Measurements from ENCODE around the gene EXOC6.
A peak's percentile ranks its signal among the peaks of the same experiment; 100 is the strongest.

The EXOC6 gene

GRCh38 chr10:92837456-92837855 lies 10.9 kb upstream of the EXOC6 start:
- H3K36me3 ChIP-seq (ENCODE audit: insufficient read depth, low read depth, low read length): no peaks in the 10 kb centered on the region
- H3K4me1 ChIP-seq (ENCODE audit: insufficient read depth, low read length): peaks cover 11% of the 10 kb centered on the region
- H3K27ac ChIP-seq (ENCODE audit: low read length): no peak overlapping the region
- no peaks in the 10 kb centered on the region for H3K27me3 ChIP-seq (ENCODE audit: insufficient read depth, low read length)
- H3K9ac ChIP-seq (ENCODE audit: low read depth, low read length): no peak overlapping the region
- H3K4me3 ChIP-seq (ENCODE audit: low read length): no peak overlapping the region
- no peaks in the 10 kb centered on the region for H3K9me3 ChIP-seq (ENCODE audit: insufficient read depth, low read depth, low read length)

- no peaks in the 10 kb centered on the region for H3K27me3 ChIP-seq (ENCODE audit: insufficient read depth, low read length)
- H3K4me1 ChIP-seq (ENCODE audit: insufficient read depth, low read length): peaks cover 11% of the 10 kb centered on the region
- no peak overlapping the region for H3K27ac ChIP-seq (ENCODE audit: low read length)
These were observed 8.9 kb upstream of the EXOC6 start for GRCh38 chr10:92839191-92840085.

GRCh38 chr10:92844746-92845145 lies 3.6 kb upstream of the EXOC6 start:
- no peak overlapping the region for H3K4me3 ChIP-seq (ENCODE audit: low read length)
- no peak overlapping the region for H3K27ac ChIP-seq (ENCODE audit: low read length)
- H3K27me3 ChIP-seq (ENCODE audit: insufficient read depth, low read length): peaks cover 26% of the 10 kb centered on the region
- H3K4me1 ChIP-seq (ENCODE audit: insufficient read depth, low read length): no peaks in the 10 kb centered on the region
- H3K36me3 ChIP-seq (ENCODE audit: insufficient read depth, low read depth, low read length): no peaks in the 10 kb centered on the region
- H3K9ac ChIP-seq (ENCODE audit: low read depth, low read length): no peak overlapping the region
- no peaks in the 10 kb centered on the region for H3K9me3 ChIP-seq (ENCODE audit: insufficient read depth, low read depth, low read length)

More at GRCh38 chr10:92839191-92840085, 8.9 kb upstream of the EXOC6 start:
- no peak overlapping the region for H3K4me3 ChIP-seq (ENCODE audit: low read length)
- H3K36me3 ChIP-seq (ENCODE audit: insufficient read depth, low read depth, low read length): no peaks in the 10 kb centered on the region
- H3K9ac ChIP-seq (ENCODE audit: low read depth, low read length): no peak overlapping the region
- H3K9me3 ChIP-seq (ENCODE audit: insufficient read depth, low read depth, low read length): no peaks in the 10 kb centered on the region

- Histone ChIP-seq H3K4me3 (ENCODE audit: low read length) (no peak overlapping the region), H3K27ac (ENCODE audit: low read length) (no peak overlapping the region), H3K27me3 (ENCODE audit: insufficient read depth, low read length) (peaks cover 37% of the 10 kb centered on the region), H3K9ac (ENCODE audit: low read depth, low read length) (no peak overlapping the region), H3K4me1 (ENCODE audit: insufficient read depth, low read length) (no peaks in the 10 kb centered on the region), H3K9me3 (ENCODE audit: insufficient read depth, low read depth, low read length) (no peaks in the 10 kb centered on the region), H3K36me3 (ENCODE audit: insufficient read depth, low read depth, low read length) (no peaks in the 10 kb centered on the region)
These were observed 2.4 kb upstream of the EXOC6 start for GRCh38 chr10:92845921-92846320.

- no peaks in the 10 kb centered on the region for H3K36me3 ChIP-seq (ENCODE audit: insufficient read depth, low read depth, low read length)
- H3K27ac ChIP-seq (ENCODE audit: low read length): no peak overlapping the region
- no peak overlapping the region for H3K9ac ChIP-seq (ENCODE audit: low read depth, low read length)
- no peaks in the 10 kb centered on the region for H3K4me1 ChIP-seq (ENCODE audit: insufficient read depth, low read length)
- peaks cover 39% of the 10 kb centered on the region for H3K27me3 ChIP-seq (ENCODE audit: insufficient read depth, low read length)
- H3K4me3 ChIP-seq (ENCODE audit: low read length): no peak overlapping the region
- no peaks in the 10 kb centered on the region for H3K9me3 ChIP-seq (ENCODE audit: insufficient read depth, low read depth, low read length)
These were observed 2.0 kb upstream of the EXOC6 start for GRCh38 chr10:92846344-92846743.

- Histone ChIP-seq H3K27me3 (ENCODE audit: insufficient read depth, low read length) (peaks cover 39% of the 10 kb centered on the region), H3K36me3 (ENCODE audit: insufficient read depth, low read depth, low read length) (no peaks in the 10 kb centered on the region), H3K27ac (ENCODE audit: low read length) (no peak overlapping the region), H3K4me1 (ENCODE audit: insufficient read depth, low read length) (no peaks in the 10 kb centered on the region), H3K9ac (ENCODE audit: low read depth, low read length) (no peak overlapping the region), H3K4me3 (ENCODE audit: low read length) (no peak overlapping the region), H3K9me3 (ENCODE audit: insufficient read depth, low read depth, low read length) (no peaks in the 10 kb centered on the region)
These were observed 1.5 kb upstream of the EXOC6 start for GRCh38 chr10:92846854-92847201.

DNA sequence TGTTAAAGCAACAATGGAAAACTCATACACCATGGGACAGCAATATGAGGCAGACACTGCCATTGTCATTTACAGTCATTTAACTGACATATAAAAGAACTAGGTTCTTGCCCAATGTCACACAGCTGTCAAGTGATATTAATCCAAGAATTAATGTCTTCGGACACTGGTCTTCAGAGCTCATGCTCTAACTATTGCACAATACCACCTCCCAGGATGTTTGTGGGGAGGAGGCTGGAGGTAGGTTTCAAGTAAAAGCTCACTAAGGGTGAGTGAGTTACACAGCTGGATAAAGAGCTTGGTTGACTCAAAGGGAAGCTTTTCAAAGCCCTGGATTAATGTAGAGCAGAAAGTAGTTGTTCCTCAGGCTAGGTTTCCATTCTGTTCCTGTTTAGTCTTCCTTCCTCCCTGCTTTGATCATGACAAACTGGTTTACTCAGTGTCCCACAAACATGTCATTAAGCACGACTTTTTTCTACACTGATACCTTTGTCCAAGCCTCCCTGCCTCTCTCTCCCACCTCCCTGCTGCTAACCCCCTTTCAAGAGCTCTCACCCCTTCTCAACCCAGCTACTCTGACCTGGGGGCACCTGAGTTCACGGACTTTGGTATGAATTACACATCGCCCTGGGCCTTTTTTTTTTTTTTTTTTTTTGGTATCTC lies 987 bp upstream of the EXOC6 start:
- no peak overlapping the region; the same call in 1 of the 2 replicates for H3K4me3 ChIP-seq (ENCODE audit: low read length)
- peaks cover 39% of the 10 kb centered on the region for H3K27me3 ChIP-seq (ENCODE audit: insufficient read depth, low read length)
- no peaks in the 10 kb centered on the region for H3K36me3 ChIP-seq (ENCODE audit: insufficient read depth, low read depth, low read length)
- H3K9me3 ChIP-seq (ENCODE audit: insufficient read depth, low read depth, low read length): no peaks in the 10 kb centered on the region
- no peak overlapping the region for H3K9ac ChIP-seq (ENCODE audit: low read depth, low read length)
- no peak overlapping the region for H3K27ac ChIP-seq (ENCODE audit: low read length)
- H3K4me1 ChIP-seq (ENCODE audit: insufficient read depth, low read length): no peaks in the 10 kb centered on the region

DNA sequence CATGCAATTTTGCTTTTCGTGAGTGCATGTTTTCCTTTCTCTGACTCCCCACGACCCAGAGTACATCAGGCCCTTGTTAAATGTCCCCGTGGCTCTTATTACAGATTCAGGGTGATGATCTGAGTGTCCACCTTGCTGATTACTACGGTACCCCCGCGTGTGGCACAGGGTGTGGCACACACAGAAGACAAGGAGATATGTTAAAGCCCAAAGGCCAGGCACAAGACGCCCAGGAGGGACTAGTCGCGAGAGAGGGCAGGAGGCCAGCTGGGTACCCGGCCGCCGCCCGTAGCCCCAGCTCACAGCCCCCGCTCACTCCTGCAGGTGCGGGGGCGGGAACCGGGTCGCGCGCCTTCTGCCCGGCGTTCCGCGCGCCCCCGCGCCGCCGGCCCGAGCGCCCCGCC lies 281 bp upstream of the EXOC6 start:
- H3K27ac ChIP-seq (ENCODE audit: low read length): no peak overlapping the region
- peaks cover 39% of the 10 kb centered on the region for H3K27me3 ChIP-seq (ENCODE audit: insufficient read depth, low read length)
- peak overlapping the region; percentile 10; the same call in 1 of the 2 replicates for H3K9ac ChIP-seq (ENCODE audit: low read depth, low read length)

DNA sequence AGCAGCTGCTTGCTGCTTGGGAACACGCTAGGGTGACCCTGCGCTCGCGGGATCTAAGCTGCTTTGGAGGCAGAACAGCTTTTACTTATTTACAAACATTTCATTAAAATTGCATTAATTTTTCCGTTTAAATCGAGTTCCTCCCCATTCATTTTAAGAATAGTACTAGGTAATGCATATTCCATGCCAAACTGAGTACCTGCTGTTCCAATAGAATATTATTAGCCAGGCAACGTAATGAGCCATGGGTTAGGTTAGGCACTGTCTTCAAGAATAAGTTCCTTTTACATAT lies 860 bp downstream of the EXOC6 start:
- Histone ChIP-seq H3K27ac (ENCODE audit: low read length) (no peak overlapping the region), H3K27me3 (ENCODE audit: insufficient read depth, low read length) (peaks cover 39% of the 10 kb centered on the region), H3K9me3 (ENCODE audit: insufficient read depth, low read depth, low read length) (no peaks in the 10 kb centered on the region), H3K4me1 (ENCODE audit: insufficient read depth, low read length) (no peaks in the 10 kb centered on the region), H3K9ac (ENCODE audit: low read depth, low read length) (no peak overlapping the region), H3K36me3 (ENCODE audit: insufficient read depth, low read depth, low read length) (no peaks in the 10 kb centered on the region), H3K4me3 (ENCODE audit: low read length) (peak overlapping the region; percentile 75)

More for the DNA sequence above, 281 bp upstream of the EXOC6 start:
- no peaks in the 10 kb centered on the region for H3K36me3 ChIP-seq (ENCODE audit: insufficient read depth, low read depth, low read length)
- H3K4me3 ChIP-seq (ENCODE audit: low read length): peak overlapping the region; percentile 69
- no peaks in the 10 kb centered on the region for H3K9me3 ChIP-seq (ENCODE audit: insufficient read depth, low read depth, low read length)
- no peaks in the 10 kb centered on the region for H3K4me1 ChIP-seq (ENCODE audit: insufficient read depth, low read length)

- Histone ChIP-seq H3K27ac (ENCODE audit: low read length) (no peak overlapping the region), H3K4me3 (ENCODE audit: low read length) (peak overlapping the region; percentile 75), H3K9ac (ENCODE audit: low read depth, low read length) (no peak overlapping the region), H3K4me1 (ENCODE audit: insufficient read depth, low read length) (no peaks in the 10 kb centered on the region), H3K27me3 (ENCODE audit: insufficient read depth, low read length) (peaks cover 39% of the 10 kb centered on the region), H3K9me3 (ENCODE audit: insufficient read depth, low read depth, low read length) (no peaks in the 10 kb centered on the region), H3K36me3 (ENCODE audit: insufficient read depth, low read depth, low read length) (no peaks in the 10 kb centered on the region)
These were observed 1.3 kb downstream of the EXOC6 start for GRCh38 chr10:92849576-92850090.

GRCh38 chr10:92850185-92850584 lies 1.9 kb downstream of the EXOC6 start:
- Histone ChIP-seq H3K4me3 (ENCODE audit: low read length) (no peak overlapping the region), H3K27ac (ENCODE audit: low read length) (no peak overlapping the region), H3K27me3 (ENCODE audit: insufficient read depth, low read length) (peaks cover 39% of the 10 kb centered on the region), H3K4me1 (ENCODE audit: insufficient read depth, low read length) (no peaks in the 10 kb centered on the region), H3K36me3 (ENCODE audit: insufficient read depth, low read depth, low read length) (no peaks in the 10 kb centered on the region), H3K9me3 (ENCODE audit: insufficient read depth, low read depth, low read length) (no peaks in the 10 kb centered on the region), H3K9ac (ENCODE audit: low read depth, low read length) (no peak overlapping the region)

GRCh38 chr10:92851003-92851402 lies 2.7 kb downstream of the EXOC6 start:
- H3K9ac ChIP-seq (ENCODE audit: low read depth, low read length): no peak overlapping the region
- no peaks in the 10 kb centered on the region for H3K4me1 ChIP-seq (ENCODE audit: insufficient read depth, low read length)
- H3K4me3 ChIP-seq (ENCODE audit: low read length): no peak overlapping the region
- peaks cover 39% of the 10 kb centered on the region for H3K27me3 ChIP-seq (ENCODE audit: insufficient read depth, low read length)
- no peaks in the 10 kb centered on the region for H3K9me3 ChIP-seq (ENCODE audit: insufficient read depth, low read depth, low read length)
- H3K36me3 ChIP-seq (ENCODE audit: insufficient read depth, low read depth, low read length): no peaks in the 10 kb centered on the region
- no peak overlapping the region for H3K27ac ChIP-seq (ENCODE audit: low read length)

Data from iPS-20b (cell line).